ENCODE measurements around the gene TREH. TPM values are rescaled to one million over a fixed set of nuclear protein-coding genes. Genes with fewer than 3 reads are reported as not detected.

Gene TREH
- total RNA-seq, 2 donors from 2014 or later: 2.4 to 2.8 TPM

GRCh38 chr11:118634431-118635236, 44.8 kb downstream of the TREH start:
- Histone ChIP-seq H3K27me3 (no peaks in the 10 kb centered on the region), H3K9ac (ENCODE audit: low read depth in 2 of 2, low read length in 2 of 2) (peak overlapping the region in 1 of 2 donors; percentile 49), H3K4me1 (peaks cover 19% of the 10 kb centered on the region), H3K9me3 (no peaks in the 10 kb centered on the region), H3K27ac (no peak overlapping the region), H3K36me3 (no peaks in the 10 kb centered on the region), H3K4me3 (peak overlapping the region; percentile 4)
- TF ChIP-seq CTCF (IDR thresholded peaks at IDR 0.05): no peak
- intact Hi-C loops (cut with DNase I): loop anchor here (5.0 kb wide), 1 partner anchor 37 kb away; no protein-coding TSS in a partner anchor
- DNase-seq: peak; percentile 87

DNA sequence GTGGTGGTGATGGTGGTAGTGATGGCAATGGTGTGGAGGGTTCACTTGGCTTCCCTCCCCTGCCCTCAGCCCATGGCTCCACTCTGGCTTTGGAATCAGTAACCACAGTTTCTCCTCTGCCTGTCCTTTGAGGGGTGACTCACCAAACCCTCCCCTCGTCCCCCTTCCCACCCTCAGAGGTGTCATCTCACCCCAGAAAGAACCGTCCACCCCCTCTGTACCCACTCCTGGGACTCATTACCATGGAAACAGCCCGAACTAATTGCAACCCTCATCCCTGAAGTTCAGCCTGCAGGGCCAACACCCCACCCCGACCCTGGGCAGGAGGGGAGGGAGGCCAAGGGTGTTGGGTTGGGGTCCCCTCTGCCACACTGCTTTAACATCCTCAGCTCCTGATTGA, 45.5 kb downstream of the TREH start:
- Histone ChIP-seq H3K27me3 (no peaks in the 10 kb centered on the region), H3K9me3 (no peaks in the 10 kb centered on the region), H3K36me3 (no peaks in the 10 kb centered on the region), H3K4me1 (peaks cover 19% of the 10 kb centered on the region), H3K9ac (ENCODE audit: low read depth in 2 of 2, low read length in 2 of 2) (peak overlapping the region in 1 of 2 donors; percentile 48), H3K4me3 (no peak overlapping the region), H3K27ac (no peak overlapping the region)
- intact Hi-C loops (cut with DNase I): no loop called here
- no peak for DNase-seq
- TF ChIP-seq CTCF (IDR thresholded peaks at IDR 0.05): no peak

- Histone ChIP-seq H3K4me1 (peaks cover 19% of the 10 kb centered on the region), H3K27me3 (no peaks in the 10 kb centered on the region), H3K36me3 (no peaks in the 10 kb centered on the region), H3K9me3 (no peaks in the 10 kb centered on the region), H3K27ac (no peak overlapping the region), H3K9ac (ENCODE audit: low read depth in 2 of 2, low read length in 2 of 2) (peak overlapping the region in 1 of 2 donors; percentile 48), H3K4me3 (no peak overlapping the region)
- TF ChIP-seq CTCF (IDR thresholded peaks at IDR 0.05): no peak
- intact Hi-C loops (cut with DNase I): no loop called here
- no peak for DNase-seq
These were observed 46.1 kb downstream of the TREH start for GRCh38 chr11:118633319-118633690.

DNA sequence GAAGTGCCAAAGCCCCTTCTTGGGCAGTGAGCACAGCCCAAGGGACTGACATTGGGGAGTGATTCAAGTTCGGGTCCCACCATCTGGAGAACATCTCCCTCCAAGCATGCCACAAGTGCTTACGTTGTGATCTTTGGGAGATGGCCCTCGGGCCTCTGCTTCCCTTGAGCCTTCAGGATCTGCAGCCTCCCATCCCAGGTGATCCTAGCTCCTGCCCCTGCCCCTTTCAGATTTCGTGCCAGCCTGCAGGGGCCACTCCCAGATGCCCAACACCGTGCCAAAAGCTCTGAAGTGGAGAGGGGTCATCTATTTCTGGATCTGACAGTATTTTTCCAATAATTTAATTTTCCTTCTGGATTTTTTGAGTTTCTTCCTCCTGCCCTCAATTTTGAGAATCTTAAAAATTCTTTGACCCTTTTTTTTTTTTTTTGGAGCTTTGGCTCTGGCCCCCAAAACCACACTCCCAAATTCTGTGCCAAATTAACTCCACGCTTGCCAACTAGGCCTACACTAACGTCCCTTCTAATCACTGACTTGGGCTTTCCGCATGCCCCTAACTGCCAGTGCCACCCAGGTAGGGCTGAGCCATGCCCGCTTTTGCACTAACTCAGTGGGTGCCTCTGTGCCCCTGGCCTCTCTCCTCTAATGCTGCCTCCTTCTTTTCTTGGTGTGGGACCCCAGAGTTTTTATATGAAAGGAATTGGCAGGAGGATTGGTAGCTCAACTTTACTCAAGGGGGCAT, 46.7 kb downstream of the TREH start:
- no peaks in the 10 kb centered on the region for H3K9me3 ChIP-seq
- H3K36me3 ChIP-seq: no peaks in the 10 kb centered on the region
- DNase-seq: no peak
- no peak for TF ChIP-seq CTCF (IDR thresholded peaks at IDR 0.05)
- intact Hi-C loops (cut with DNase I): no loop called here
- H3K4me3 ChIP-seq: no peak overlapping the region
- H3K4me1 ChIP-seq: peaks cover 19% of the 10 kb centered on the region
- no peak overlapping the region for H3K9ac ChIP-seq (ENCODE audit: low read depth in 2 of 2, low read length in 2 of 2)
- H3K27ac ChIP-seq: no peak overlapping the region
- H3K27me3 ChIP-seq: no peaks in the 10 kb centered on the region

DNA sequence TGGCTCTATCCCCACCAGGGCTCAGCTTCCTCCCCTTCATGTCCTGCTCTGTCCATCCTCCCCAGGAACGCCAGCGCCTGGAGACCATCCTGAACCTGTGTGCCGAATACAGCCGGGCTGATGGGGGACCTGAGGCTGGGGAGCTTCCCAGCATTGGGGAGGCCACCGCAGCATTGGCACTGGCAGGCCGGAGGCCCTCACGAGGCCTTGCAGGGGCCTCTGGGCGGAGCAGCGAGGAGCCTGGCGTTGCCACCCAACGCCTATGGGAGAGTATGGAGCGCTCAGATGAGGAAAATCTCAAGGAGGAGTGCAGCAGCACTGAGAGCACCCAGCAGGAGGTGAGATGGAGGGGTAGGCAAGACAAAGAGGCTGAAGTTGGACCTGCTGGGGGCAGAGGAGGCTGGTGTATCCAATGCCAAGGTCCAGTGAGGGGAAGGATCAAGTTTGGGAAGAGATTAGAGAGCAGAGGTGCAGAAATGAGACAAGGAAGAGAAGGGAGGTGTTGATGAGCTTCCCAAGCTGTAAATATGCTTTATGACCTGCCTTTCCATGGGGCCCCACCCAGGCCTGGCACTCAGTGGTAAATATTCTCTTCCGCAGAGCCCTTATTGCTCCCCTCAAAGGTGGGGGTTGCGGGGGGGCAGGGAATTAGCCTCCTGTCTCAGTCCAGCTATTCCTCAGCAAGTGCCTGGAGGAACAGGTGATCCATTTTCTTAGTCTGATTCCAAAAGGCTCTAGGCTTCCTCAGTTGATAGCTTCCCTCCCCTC, 48.1 kb downstream of the TREH start:
- intact Hi-C loops (cut with DNase I): no loop called here
- TF ChIP-seq CTCF (IDR thresholded peaks at IDR 0.05): no peak
- H3K27me3 ChIP-seq: no peaks in the 10 kb centered on the region
- H3K4me1 ChIP-seq: peaks cover 19% of the 10 kb centered on the region
- H3K27ac ChIP-seq: peak overlapping the region; percentile 85
- peak; percentile 87 for DNase-seq
- H3K9me3 ChIP-seq: no peaks in the 10 kb centered on the region
- H3K9ac ChIP-seq (ENCODE audit: low read depth in 2 of 2, low read length in 2 of 2): peak overlapping the region; percentile 13 to 86
- H3K36me3 ChIP-seq: no peaks in the 10 kb centered on the region
- no peak overlapping the region for H3K4me3 ChIP-seq
